Midbrain (tissue), 1 donor: ENCODE data around the gene RRM1.
"Not testable (repeated sequence)": the region's sequence is repeated elsewhere in the genome, so short reads cannot be mapped to it uniquely, and the experiment has no call there.

Experiments
- DNase-seq: peaks from one replicate; lab custom pipeline; 2025; lab: John Stamatoyannopoulos, UW

Gene RRM1

GRCh38 chr11:4094348-4095291 lies at the start of gene RRM1:
RRM1 (plus strand) TSS chr11:4094799; CDS start chr11:4095013, 214 bp downstream.
- peak; percentile 96 for DNase-seq

GRCh38 chr11:4044976-4045646 lies 49.5 kb upstream of the RRM1 start:
- peak; percentile 78 for DNase-seq

- DNase-seq = no peak
Measured at GRCh38 chr11:4048340-4048739, 46.3 kb upstream of the RRM1 start.

GRCh38 chr11:4049006-4049405 lies 45.6 kb upstream of the RRM1 start:
- no peak for DNase-seq

GRCh38 chr11:4050138-4050537 lies 44.5 kb upstream of the RRM1 start:
- no peak for DNase-seq

- DNase-seq = not testable (repeated sequence)
Measured at GRCh38 chr11:4053200-4053599, 41.4 kb upstream of the RRM1 start.

- no peak for DNase-seq
Measured at GRCh38 chr11:4054643-4055042, 40.0 kb upstream of the RRM1 start.

GRCh38 chr11:4059424-4059823 lies 35.2 kb upstream of the RRM1 start:
- DNase-seq = no peak

- DNase-seq = no peak
Measured at GRCh38 chr11:4060182-4060923, 34.2 kb upstream of the RRM1 start.

GRCh38 chr11:4061700-4062099 lies 32.9 kb upstream of the RRM1 start:
- no peak for DNase-seq

GRCh38 chr11:4063348-4063747 lies 31.3 kb upstream of the RRM1 start:
- no peak for DNase-seq

- DNase-seq = no peak
Measured at GRCh38 chr11:4064278-4064955, 30.2 kb upstream of the RRM1 start.

- DNase-seq = no peak
Measured at GRCh38 chr11:4065086-4065485, 29.5 kb upstream of the RRM1 start.

- DNase-seq = no peak
Measured at GRCh38 chr11:4065601-4066377, 28.8 kb upstream of the RRM1 start.

- DNase-seq = no peak
Measured at GRCh38 chr11:4066910-4067309, 27.7 kb upstream of the RRM1 start.

- DNase-seq = no peak
Measured at GRCh38 chr11:4068962-4069361, 25.6 kb upstream of the RRM1 start.

- no peak for DNase-seq
Measured at GRCh38 chr11:4071325-4071724, 23.3 kb upstream of the RRM1 start.

- no peak for DNase-seq
Measured at GRCh38 chr11:4071914-4072313, 22.7 kb upstream of the RRM1 start.

GRCh38 chr11:4072668-4073285 lies 21.8 kb upstream of the RRM1 start:
- DNase-seq = peak; percentile 80

GRCh38 chr11:4074266-4074665 lies 20.3 kb upstream of the RRM1 start:
- no peak for DNase-seq

- no peak for DNase-seq
Measured at GRCh38 chr11:4076774-4077173, 17.8 kb upstream of the RRM1 start.
